Measurements from ENCODE around the gene TRUB1. TPM values are rescaled to one million over a fixed set of nuclear protein-coding genes. Genes with fewer than 3 reads are reported as not detected.

TRUB1 gene
- total RNA-seq, 3 donors from 2014 or later, result 14.9 to 27.8 (median 18.0) TPM

GRCh38 chr10:114943000-114943399, 5.0 kb downstream of the TRUB1 start:
- no peaks in the 10 kb centered on the region for H3K9me3 ChIP-seq
- peaks cover 0 to 7% of the 10 kb centered on the region in 2 donors for H3K4me1 ChIP-seq
- H3K27me3 ChIP-seq, result no peaks in the 10 kb centered on the region
- intact Hi-C loops (cut with DNase I; ENCODE audit: low total_unique reads), result no loop called here
- no peak for DNase-seq (ENCODE audit: low spot score in 2 of 2)
- no peak overlapping the region for H3K4me3 ChIP-seq
- H3K36me3 ChIP-seq, result no peaks in the 10 kb centered on the region
- H3K27ac ChIP-seq, result no peak overlapping the region
- TF ChIP-seq, protein P1, sequence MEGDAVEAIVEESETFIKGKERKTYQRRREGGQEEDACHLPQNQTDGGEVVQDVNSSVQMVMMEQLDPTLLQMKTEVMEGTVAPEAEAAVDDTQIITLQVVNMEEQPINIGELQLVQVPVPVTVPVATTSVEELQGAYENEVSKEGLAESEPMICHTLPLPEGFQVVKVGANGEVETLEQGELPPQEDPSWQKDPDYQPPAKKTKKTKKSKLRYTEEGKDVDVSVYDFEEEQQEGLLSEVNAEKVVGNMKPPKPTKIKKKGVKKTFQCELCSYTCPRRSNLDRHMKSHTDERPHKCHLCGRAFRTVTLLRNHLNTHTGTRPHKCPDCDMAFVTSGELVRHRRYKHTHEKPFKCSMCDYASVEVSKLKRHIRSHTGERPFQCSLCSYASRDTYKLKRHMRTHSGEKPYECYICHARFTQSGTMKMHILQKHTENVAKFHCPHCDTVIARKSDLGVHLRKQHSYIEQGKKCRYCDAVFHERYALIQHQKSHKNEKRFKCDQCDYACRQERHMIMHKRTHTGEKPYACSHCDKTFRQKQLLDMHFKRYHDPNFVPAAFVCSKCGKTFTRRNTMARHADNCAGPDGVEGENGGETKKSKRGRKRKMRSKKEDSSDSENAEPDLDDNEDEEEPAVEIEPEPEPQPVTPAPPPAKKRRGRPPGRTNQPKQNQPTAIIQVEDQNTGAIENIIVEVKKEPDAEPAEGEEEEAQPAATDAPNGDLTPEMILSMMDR (IDR thresholded peaks at IDR 0.05), result no peak
- TF ChIP-seq POLR2AphosphoS5 (IDR thresholded peaks at IDR 0.05) (no peak), POLR2A (IDR thresholded peaks at IDR 0.05) (no peak)

- Histone ChIP-seq H3K36me3 (no peaks in the 10 kb centered on the region), H3K27ac (no peak overlapping the region), H3K9me3 (no peaks in the 10 kb centered on the region), H3K4me1 (no peaks in the 10 kb centered on the region), H3K27me3 (no peaks in the 10 kb centered on the region), H3K4me3 (no peak overlapping the region)
- intact Hi-C loops (cut with DNase I; ENCODE audit: low total_unique reads), result no loop called here
- TF ChIP-seq, protein P1 (IDR thresholded peaks at IDR 0.05), result no peak
- TF ChIP-seq POLR2AphosphoS5 (IDR thresholded peaks at IDR 0.05) (no peak), POLR2A (IDR thresholded peaks at IDR 0.05) (no peak)
- DNase-seq (ENCODE audit: low spot score in 2 of 2), result no peak
Measured at GRCh38 chr10:114953047-114953446, 15.1 kb downstream of the TRUB1 start.

DNA sequence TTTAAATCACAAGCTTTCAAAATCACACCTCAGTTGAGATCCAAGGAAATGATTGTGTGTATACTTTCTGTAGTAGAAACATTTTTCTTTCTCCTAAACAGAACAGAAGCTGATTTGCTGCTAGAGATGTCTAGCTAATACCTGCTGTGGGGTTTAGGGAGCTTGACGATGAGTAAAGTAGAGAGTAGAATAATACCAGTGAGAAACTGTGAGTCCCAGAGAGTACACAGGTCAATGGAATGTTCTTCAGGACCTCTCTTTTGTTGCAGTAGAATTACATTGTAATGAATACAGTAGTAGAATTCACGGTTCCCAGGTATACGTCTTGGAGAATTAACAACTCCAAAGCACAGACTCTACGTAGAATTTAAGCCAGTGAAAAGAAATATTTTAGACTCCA, 18.0 kb downstream of the TRUB1 start:
- Histone ChIP-seq H3K4me1 (no peaks in the 10 kb centered on the region), H3K27ac (no peak overlapping the region), H3K4me3 (no peak overlapping the region), H3K36me3 (no peaks in the 10 kb centered on the region), H3K9me3 (no peaks in the 10 kb centered on the region), H3K27me3 (no peaks in the 10 kb centered on the region)
- DNase-seq (ENCODE audit: low spot score in 2 of 2), result no peak
- TF ChIP-seq POLR2A (IDR thresholded peaks at IDR 0.05) (no peak), POLR2AphosphoS5 (IDR thresholded peaks at IDR 0.05) (no peak)
- TF ChIP-seq, protein P1 (IDR thresholded peaks at IDR 0.05), result no peak
- intact Hi-C loops (cut with DNase I; ENCODE audit: low total_unique reads), result no loop called here

DNA sequence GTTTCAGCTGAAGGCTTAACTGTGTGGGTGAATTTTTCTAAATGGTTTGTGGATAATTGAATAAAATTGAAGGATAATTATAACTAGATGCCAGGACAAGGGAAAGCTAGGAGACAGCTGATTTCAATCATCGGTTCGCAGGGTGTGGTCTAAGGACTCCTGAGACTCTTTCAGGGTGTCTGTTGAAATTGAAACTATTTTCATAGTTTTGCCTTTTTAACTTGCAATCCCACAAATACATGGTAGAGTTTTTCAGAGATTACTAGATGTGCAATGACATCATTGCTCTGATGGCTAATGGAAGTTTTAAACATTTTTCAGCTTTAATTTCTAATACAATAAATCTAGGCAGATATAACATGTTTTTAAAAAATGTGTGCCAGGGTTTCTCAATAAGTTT, 18.5 kb downstream of the TRUB1 start:
- Histone ChIP-seq H3K4me3 (no peak overlapping the region), H3K9me3 (no peaks in the 10 kb centered on the region), H3K27ac (no peak overlapping the region), H3K27me3 (no peaks in the 10 kb centered on the region), H3K36me3 (no peaks in the 10 kb centered on the region), H3K4me1 (no peaks in the 10 kb centered on the region)
- intact Hi-C loops (cut with DNase I; ENCODE audit: low total_unique reads), result no loop called here
- TF ChIP-seq POLR2AphosphoS5 (IDR thresholded peaks at IDR 0.05) (no peak), POLR2A (IDR thresholded peaks at IDR 0.05) (no peak)
- TF ChIP-seq, protein P1 (IDR thresholded peaks at IDR 0.05), result no peak
- DNase-seq (ENCODE audit: low spot score in 2 of 2), result no peak

- TF ChIP-seq POLR2AphosphoS5 (IDR thresholded peaks at IDR 0.05) (no peak), POLR2A (IDR thresholded peaks at IDR 0.05) (no peak)
- TF ChIP-seq, protein P1 (IDR thresholded peaks at IDR 0.05), result no peak
- intact Hi-C loops (cut with DNase I; ENCODE audit: low total_unique reads), result no loop called here
- no peaks in the 10 kb centered on the region for H3K4me1 ChIP-seq
- DNase-seq (ENCODE audit: low spot score in 2 of 2), result no peak
- no peaks in the 10 kb centered on the region for H3K9me3 ChIP-seq
- no peak overlapping the region for H3K4me3 ChIP-seq
- no peaks in the 10 kb centered on the region for H3K27me3 ChIP-seq
- no peaks in the 10 kb centered on the region for H3K36me3 ChIP-seq
- no peak overlapping the region for H3K27ac ChIP-seq
Measured at GRCh38 chr10:114957122-114957521, 19.1 kb downstream of the TRUB1 start.

Measured in breast epithelium (tissue), 4 donors.